IPS-20b (cell line): ENCODE measurements around the gene SURF2.

Experiments
- H3K27ac ChIP-seq: one replicate; pipeline ENCODE4 v1.5.1; 2013; ENCODE audit warnings: low read length
- H3K27me3 ChIP-seq: 2 replicates; pipeline ENCODE4 v1.6.1; 2013; ENCODE audit warnings: mild to moderate bottlenecking, low read length, inconsistent platforms; ENCODE audit not compliant: insufficient read depth
- H3K36me3 ChIP-seq: 2 replicates; pipeline ENCODE4 v1.6.1; 2013; ENCODE audit warnings: low read depth, mild to moderate bottlenecking, inconsistent platforms, low read length, moderate library complexity; ENCODE audit not compliant: insufficient read depth
- H3K4me1 ChIP-seq: 2 replicates; pipeline ENCODE4 v1.6.1; 2013; ENCODE audit warnings: mild to moderate bottlenecking, control low read depth, inconsistent platforms, low read length, moderate library complexity; ENCODE audit not compliant: insufficient read depth
- H3K4me3 ChIP-seq: 2 replicates; pipeline ENCODE4 v1.5.1; 2013; ENCODE audit warnings: mild to moderate bottlenecking, low read length, inconsistent platforms
- H3K9ac ChIP-seq: 2 replicates; pipeline ENCODE4 v1.6.1; 2013; ENCODE audit warnings: low read depth, mild to moderate bottlenecking, inconsistent platforms, low read length, moderate library complexity
- H3K9me3 ChIP-seq: 2 replicates; pipeline ENCODE4 v1.6.1; 2013; ENCODE audit warnings: mild to moderate bottlenecking, low read depth, low read length, inconsistent platforms; ENCODE audit not compliant: insufficient read depth

The SURF2 gene

GRCh38 chr9:133340256-133340655, 16.1 kb upstream of the SURF2 start:
- no peak overlapping the region for H3K27ac ChIP-seq
- no peaks in the 10 kb centered on the region for H3K4me1 ChIP-seq
- no peaks in the 10 kb centered on the region for H3K9me3 ChIP-seq
- no peak overlapping the region for H3K4me3 ChIP-seq
- H3K36me3 ChIP-seq, result peaks cover 66% of the 10 kb centered on the region
- H3K27me3 ChIP-seq, result no peaks in the 10 kb centered on the region
- H3K9ac ChIP-seq, result no peak overlapping the region

GRCh38 chr9:133340916-133341315, 15.4 kb upstream of the SURF2 start:
- no peak overlapping the region for H3K27ac ChIP-seq
- H3K9ac ChIP-seq, result no peak overlapping the region
- no peaks in the 10 kb centered on the region for H3K27me3 ChIP-seq
- no peaks in the 10 kb centered on the region for H3K9me3 ChIP-seq
- no peaks in the 10 kb centered on the region for H3K4me1 ChIP-seq
- no peak overlapping the region for H3K4me3 ChIP-seq
- peaks cover 72% of the 10 kb centered on the region for H3K36me3 ChIP-seq

GRCh38 chr9:133341369-133342068, 14.8 kb upstream of the SURF2 start:
- H3K9ac ChIP-seq, result no peak overlapping the region
- peaks cover 78% of the 10 kb centered on the region for H3K36me3 ChIP-seq
- no peaks in the 10 kb centered on the region for H3K27me3 ChIP-seq
- H3K4me1 ChIP-seq, result no peaks in the 10 kb centered on the region
- no peak overlapping the region for H3K27ac ChIP-seq
- H3K4me3 ChIP-seq, result no peak overlapping the region
- H3K9me3 ChIP-seq, result no peaks in the 10 kb centered on the region

GRCh38 chr9:133342069-133342406, 14.3 kb upstream of the SURF2 start:
- no peak overlapping the region for H3K27ac ChIP-seq
- no peaks in the 10 kb centered on the region for H3K27me3 ChIP-seq
- no peak overlapping the region for H3K9ac ChIP-seq
- H3K4me1 ChIP-seq, result no peaks in the 10 kb centered on the region
- no peaks in the 10 kb centered on the region for H3K9me3 ChIP-seq
- no peak overlapping the region for H3K4me3 ChIP-seq
- peaks cover 78% of the 10 kb centered on the region for H3K36me3 ChIP-seq

GRCh38 chr9:133342570-133342969, 13.8 kb upstream of the SURF2 start:
- peaks cover 78% of the 10 kb centered on the region for H3K36me3 ChIP-seq
- no peaks in the 10 kb centered on the region for H3K4me1 ChIP-seq
- no peaks in the 10 kb centered on the region for H3K27me3 ChIP-seq
- H3K9ac ChIP-seq, result no peak overlapping the region
- H3K9me3 ChIP-seq, result no peaks in the 10 kb centered on the region
- no peak overlapping the region for H3K4me3 ChIP-seq
- no peak overlapping the region for H3K27ac ChIP-seq

- H3K9ac ChIP-seq, result no peak overlapping the region
These were observed 12.3 kb upstream of the SURF2 start for GRCh38 chr9:133344071-133344470.

GRCh38 chr9:133344979-133345378, 11.4 kb upstream of the SURF2 start:
- H3K36me3 ChIP-seq, result peaks cover 80% of the 10 kb centered on the region

More at GRCh38 chr9:133344071-133344470, 12.3 kb upstream of the SURF2 start:
- no peaks in the 10 kb centered on the region for H3K4me1 ChIP-seq
- no peak overlapping the region for H3K4me3 ChIP-seq
- peaks cover 80% of the 10 kb centered on the region for H3K36me3 ChIP-seq
- no peak overlapping the region for H3K27ac ChIP-seq
- H3K27me3 ChIP-seq, result no peaks in the 10 kb centered on the region
- H3K9me3 ChIP-seq, result no peaks in the 10 kb centered on the region

GRCh38 chr9:133345596-133345995, 10.8 kb upstream of the SURF2 start:
- Histone ChIP-seq H3K36me3 (peaks cover 80% of the 10 kb centered on the region), H3K9me3 (no peaks in the 10 kb centered on the region), H3K4me1 (no peaks in the 10 kb centered on the region), H3K27ac (no peak overlapping the region), H3K4me3 (no peak overlapping the region), H3K9ac (peak overlapping the region; percentile 100; the same call in 1 of the 2 replicates), H3K27me3 (no peaks in the 10 kb centered on the region)

More at GRCh38 chr9:133344979-133345378, 11.4 kb upstream of the SURF2 start:
- Histone ChIP-seq H3K27me3 (no peaks in the 10 kb centered on the region), H3K4me3 (no peak overlapping the region), H3K9me3 (no peaks in the 10 kb centered on the region), H3K27ac (no peak overlapping the region), H3K4me1 (no peaks in the 10 kb centered on the region), H3K9ac (no peak overlapping the region)

GRCh38 chr9:133346021-133346785, 10.1 kb upstream of the SURF2 start:
- H3K4me1 ChIP-seq, result no peaks in the 10 kb centered on the region
- H3K27ac ChIP-seq, result no peak overlapping the region
- peak overlapping the region; percentile 100; the same call in 1 of the 2 replicates for H3K9ac ChIP-seq
- H3K27me3 ChIP-seq, result no peaks in the 10 kb centered on the region
- H3K36me3 ChIP-seq, result peaks cover 80% of the 10 kb centered on the region
- H3K4me3 ChIP-seq, result peak overlapping the region; percentile 87
- no peaks in the 10 kb centered on the region for H3K9me3 ChIP-seq

- H3K4me3 ChIP-seq, result peak overlapping the region; percentile 87
- H3K4me1 ChIP-seq, result no peaks in the 10 kb centered on the region
- H3K27ac ChIP-seq, result peak overlapping the region; percentile 48
- H3K9ac ChIP-seq, result peak overlapping the region; percentile 100
- H3K36me3 ChIP-seq, result peaks cover 82% of the 10 kb centered on the region
- H3K27me3 ChIP-seq, result no peaks in the 10 kb centered on the region
- no peaks in the 10 kb centered on the region for H3K9me3 ChIP-seq
These were observed 8.8 kb upstream of the SURF2 start for GRCh38 chr9:133347515-133347984.

GRCh38 chr9:133347985-133348717, 8.2 kb upstream of the SURF2 start, which contains the start of the genes MED22 and RPL7A:
Gene MED22, minus strand, starts transcription at chr9:133348131. Its CDS starts 1,469 bp downstream, at chr9:133346662.
Gene RPL7A, plus strand, starts transcription at chr9:133348218. Its CDS starts 26 bp downstream, at chr9:133348244.
- peak within 1 kb of the TSS; percentile 87 for H3K4me3 ChIP-seq
- H3K27me3 ChIP-seq, result no peaks in the 10 kb centered on the region
- H3K9ac ChIP-seq, result peak within 1 kb of the TSS; percentile 100
- H3K36me3 ChIP-seq, result peaks cover 81% of the 10 kb centered on the region
- H3K4me1 ChIP-seq, result no peaks in the 10 kb centered on the region
- H3K9me3 ChIP-seq, result no peaks in the 10 kb centered on the region
- peak within 1 kb of the TSS; percentile 94 for H3K27ac ChIP-seq
